ENCODE results near the gene ALG14.

ALG14 gene

DNA sequence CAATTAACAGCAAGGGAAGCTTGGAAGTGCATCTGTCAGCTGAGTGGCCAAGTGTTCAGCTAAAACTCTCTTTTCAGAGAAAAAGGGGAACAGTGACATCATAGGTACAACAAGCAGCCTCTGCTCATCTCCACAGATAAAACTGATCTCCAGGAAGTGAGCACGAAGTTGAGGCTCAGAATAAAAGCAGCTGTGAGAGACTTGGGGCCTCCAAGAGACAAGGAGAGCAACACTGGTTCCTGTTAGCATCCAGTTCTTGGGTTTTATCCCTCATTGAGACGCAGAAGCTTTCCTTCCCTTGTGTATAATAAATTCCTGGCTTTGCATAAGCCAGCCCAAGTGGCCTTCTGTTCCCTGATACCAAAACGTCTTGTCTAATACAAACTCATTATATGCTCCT, 125.9 kb downstream of the ALG14 start:
- CTCF ChIA-PET = interaction anchor here (0.6 to 1.9 kb wide), 2 partner anchors 93 to 95 kb away, joined by 3 to 8 read pairs; no protein-coding TSS in a partner anchor
- H3K4me3 ChIP-seq (ENCODE audit: low read depth, low read length) = no peak overlapping the region

DNA sequence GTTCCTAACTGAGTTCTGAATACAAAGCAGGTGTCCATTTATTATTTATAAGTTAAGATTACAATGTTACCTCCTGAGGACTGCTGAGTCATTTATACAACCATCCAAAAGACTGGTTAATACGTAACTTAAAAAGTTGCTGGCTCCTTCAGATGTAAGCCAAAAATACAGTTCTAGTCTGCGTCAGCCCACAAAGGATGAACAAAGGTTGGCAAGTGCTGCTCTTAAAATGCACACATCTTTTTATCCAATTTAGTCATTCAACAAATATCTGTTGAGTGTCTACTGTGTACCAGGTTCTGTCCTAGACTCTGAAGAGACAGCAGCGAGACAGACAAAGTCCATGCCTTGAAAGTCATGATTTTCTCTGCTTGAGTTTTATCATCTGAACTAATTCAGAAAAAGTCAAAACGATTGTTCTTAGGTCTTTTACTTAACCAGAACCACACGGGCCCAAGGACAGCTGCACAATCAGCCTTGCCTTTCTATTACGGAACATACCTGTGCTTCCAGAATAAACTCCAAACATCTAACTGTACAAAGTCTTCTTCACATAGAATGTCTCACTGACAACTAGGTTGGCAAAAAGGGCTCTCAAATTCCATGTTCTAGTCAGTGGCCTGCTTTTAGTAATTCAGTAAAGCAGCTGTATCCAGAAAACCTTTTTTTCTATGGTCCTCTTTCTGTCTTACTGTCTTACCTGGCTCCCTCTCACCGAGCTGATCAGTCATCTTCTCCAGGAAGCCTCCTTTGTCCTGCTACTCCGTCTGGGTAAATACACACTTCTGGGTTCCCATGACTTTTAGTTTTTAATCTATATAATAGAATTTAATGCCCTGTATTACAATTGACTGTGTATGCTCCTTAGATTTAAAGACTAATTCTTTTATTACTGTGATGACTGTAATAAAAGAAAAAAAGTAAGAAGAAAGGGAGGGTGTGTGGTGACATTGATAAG, 130.3 kb downstream of the ALG14 start:
- POLR2A ChIA-PET = no interaction called here
- no peak overlapping the region for H3K4me3 ChIP-seq (ENCODE audit: low read depth, low read length)
- H3K4me1 ChIP-seq (ENCODE audit: control insufficient read depth, insufficient read depth, low read length) = no peaks in the 10 kb centered on the region
- CTCF ChIA-PET = interaction anchor here (2.8 kb wide), 1 partner anchor 88 kb away, joined by 8 read pairs; no protein-coding TSS in a partner anchor
- no peaks in the 10 kb centered on the region for H3K36me3 ChIP-seq (ENCODE audit: control insufficient read depth in 2 of 2, insufficient read depth in 1 of 2, low read length in 2 of 2)
- no peak overlapping the region for H3K27ac ChIP-seq (ENCODE audit: extremely low read depth, low read depth, low read length)
- H3K9me3 ChIP-seq (ENCODE audit: control insufficient read depth, insufficient read depth, low read depth, low read length) = no peaks in the 10 kb centered on the region
- TF ChIP-seq ZNF548 (tag by site-specific recombination; IDR thresholded peaks at IDR 0.05) (no peak), ZEB2 (tag by site-specific recombination; IDR thresholded peaks at IDR 0.05) (no peak), ZNF202 (tag by site-specific recombination; IDR thresholded peaks at IDR 0.05; ENCODE audit: borderline replicate concordance) (no peak), SP7 (tag by site-specific recombination; IDR thresholded peaks at IDR 0.05) (no peak), ZNF664 (tag by site-specific recombination; IDR thresholded peaks at IDR 0.05) (no peak), ZNF654 (tag by site-specific recombination; IDR thresholded peaks at IDR 0.05; ENCODE audit: low read depth) (no peak), ZNF623 (tag by site-specific recombination; IDR thresholded peaks at IDR 0.05) (no peak), ZBTB8A (tag by site-specific recombination; IDR thresholded peaks at IDR 0.05) (no peak)
- TF ChIP-seq, protein P1, sequence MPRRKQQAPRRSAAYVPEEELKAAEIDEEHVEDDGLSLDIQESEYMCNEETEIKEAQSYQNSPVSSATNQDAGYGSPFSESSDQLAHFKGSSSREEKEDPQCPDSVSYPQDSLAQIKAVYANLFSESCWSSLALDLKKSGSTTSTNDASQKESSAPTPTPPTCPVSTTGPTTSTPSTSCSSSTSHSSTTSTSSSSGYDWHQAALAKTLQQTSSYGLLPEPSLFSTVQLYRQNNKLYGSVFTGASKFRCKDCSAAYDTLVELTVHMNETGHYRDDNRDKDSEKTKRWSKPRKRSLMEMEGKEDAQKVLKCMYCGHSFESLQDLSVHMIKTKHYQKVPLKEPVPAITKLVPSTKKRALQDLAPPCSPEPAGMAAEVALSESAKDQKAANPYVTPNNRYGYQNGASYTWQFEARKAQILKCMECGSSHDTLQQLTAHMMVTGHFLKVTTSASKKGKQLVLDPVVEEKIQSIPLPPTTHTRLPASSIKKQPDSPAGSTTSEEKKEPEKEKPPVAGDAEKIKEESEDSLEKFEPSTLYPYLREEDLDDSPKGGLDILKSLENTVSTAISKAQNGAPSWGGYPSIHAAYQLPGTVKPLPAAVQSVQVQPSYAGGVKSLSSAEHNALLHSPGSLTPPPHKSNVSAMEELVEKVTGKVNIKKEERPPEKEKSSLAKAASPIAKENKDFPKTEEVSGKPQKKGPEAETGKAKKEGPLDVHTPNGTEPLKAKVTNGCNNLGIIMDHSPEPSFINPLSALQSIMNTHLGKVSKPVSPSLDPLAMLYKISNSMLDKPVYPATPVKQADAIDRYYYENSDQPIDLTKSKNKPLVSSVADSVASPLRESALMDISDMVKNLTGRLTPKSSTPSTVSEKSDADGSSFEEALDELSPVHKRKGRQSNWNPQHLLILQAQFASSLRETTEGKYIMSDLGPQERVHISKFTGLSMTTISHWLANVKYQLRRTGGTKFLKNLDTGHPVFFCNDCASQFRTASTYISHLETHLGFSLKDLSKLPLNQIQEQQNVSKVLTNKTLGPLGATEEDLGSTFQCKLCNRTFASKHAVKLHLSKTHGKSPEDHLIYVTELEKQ (tag by site-specific recombination; IDR thresholded peaks at IDR 0.05; ENCODE audit: borderline replicate concordance) = no peak
- TF ChIP-seq, protein P2, sequence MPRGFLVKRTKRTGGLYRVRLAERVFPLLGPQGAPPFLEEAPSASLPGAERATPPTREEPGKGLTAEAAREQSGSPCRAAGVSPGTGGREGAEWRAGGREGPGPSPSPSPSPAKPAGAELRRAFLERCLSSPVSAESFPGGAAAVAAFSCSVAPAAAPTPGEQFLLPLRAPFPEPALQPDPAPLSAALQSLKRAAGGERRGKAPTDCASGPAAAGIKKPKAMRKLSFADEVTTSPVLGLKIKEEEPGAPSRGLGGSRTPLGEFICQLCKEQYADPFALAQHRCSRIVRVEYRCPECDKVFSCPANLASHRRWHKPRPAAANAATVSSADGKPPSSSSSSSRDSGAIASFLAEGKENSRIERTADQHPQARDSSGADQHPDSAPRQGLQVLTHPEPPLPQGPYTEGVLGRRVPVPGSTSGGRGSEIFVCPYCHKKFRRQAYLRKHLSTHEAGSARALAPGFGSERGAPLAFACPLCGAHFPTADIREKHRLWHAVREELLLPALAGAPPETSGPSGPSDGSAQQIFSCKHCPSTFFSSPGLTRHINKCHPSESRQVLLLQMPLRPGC (tag by site-specific recombination; IDR thresholded peaks at IDR 0.05) = no peak
- TF ChIP-seq, protein P3, sequence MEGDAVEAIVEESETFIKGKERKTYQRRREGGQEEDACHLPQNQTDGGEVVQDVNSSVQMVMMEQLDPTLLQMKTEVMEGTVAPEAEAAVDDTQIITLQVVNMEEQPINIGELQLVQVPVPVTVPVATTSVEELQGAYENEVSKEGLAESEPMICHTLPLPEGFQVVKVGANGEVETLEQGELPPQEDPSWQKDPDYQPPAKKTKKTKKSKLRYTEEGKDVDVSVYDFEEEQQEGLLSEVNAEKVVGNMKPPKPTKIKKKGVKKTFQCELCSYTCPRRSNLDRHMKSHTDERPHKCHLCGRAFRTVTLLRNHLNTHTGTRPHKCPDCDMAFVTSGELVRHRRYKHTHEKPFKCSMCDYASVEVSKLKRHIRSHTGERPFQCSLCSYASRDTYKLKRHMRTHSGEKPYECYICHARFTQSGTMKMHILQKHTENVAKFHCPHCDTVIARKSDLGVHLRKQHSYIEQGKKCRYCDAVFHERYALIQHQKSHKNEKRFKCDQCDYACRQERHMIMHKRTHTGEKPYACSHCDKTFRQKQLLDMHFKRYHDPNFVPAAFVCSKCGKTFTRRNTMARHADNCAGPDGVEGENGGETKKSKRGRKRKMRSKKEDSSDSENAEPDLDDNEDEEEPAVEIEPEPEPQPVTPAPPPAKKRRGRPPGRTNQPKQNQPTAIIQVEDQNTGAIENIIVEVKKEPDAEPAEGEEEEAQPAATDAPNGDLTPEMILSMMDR (tag by site-specific recombination; IDR thresholded peaks at IDR 0.05) = no peak

More for the DNA sequence above, 125.9 kb downstream of the ALG14 start:
- Histone ChIP-seq H3K36me3 (ENCODE audit: control insufficient read depth in 2 of 2, insufficient read depth in 1 of 2, low read length in 2 of 2) (no peaks in the 10 kb centered on the region), H3K27ac (ENCODE audit: extremely low read depth, low read depth, low read length) (no peak overlapping the region), H3K9me3 (ENCODE audit: control insufficient read depth, insufficient read depth, low read depth, low read length) (no peaks in the 10 kb centered on the region), H3K4me1 (ENCODE audit: control insufficient read depth, insufficient read depth, low read length) (peaks cover 8% of the 10 kb centered on the region)
- POLR2A ChIA-PET = interaction anchor here (0.8 kb wide), 1 partner anchor 23 kb away, joined by 3 read pairs; no protein-coding TSS in a partner anchor
- no peak for TF ChIP-seq ZNF221 (tag by site-specific recombination; IDR thresholded peaks at IDR 0.05; ENCODE audit: borderline replicate concordance)
- TF ChIP-seq ZNF248 (tag by site-specific recombination; IDR thresholded peaks at IDR 0.05) = no peak
- TF ChIP-seq ZNF658 (tag by site-specific recombination; IDR thresholded peaks at IDR 0.05) = no peak
- TF ChIP-seq, protein P4, sequence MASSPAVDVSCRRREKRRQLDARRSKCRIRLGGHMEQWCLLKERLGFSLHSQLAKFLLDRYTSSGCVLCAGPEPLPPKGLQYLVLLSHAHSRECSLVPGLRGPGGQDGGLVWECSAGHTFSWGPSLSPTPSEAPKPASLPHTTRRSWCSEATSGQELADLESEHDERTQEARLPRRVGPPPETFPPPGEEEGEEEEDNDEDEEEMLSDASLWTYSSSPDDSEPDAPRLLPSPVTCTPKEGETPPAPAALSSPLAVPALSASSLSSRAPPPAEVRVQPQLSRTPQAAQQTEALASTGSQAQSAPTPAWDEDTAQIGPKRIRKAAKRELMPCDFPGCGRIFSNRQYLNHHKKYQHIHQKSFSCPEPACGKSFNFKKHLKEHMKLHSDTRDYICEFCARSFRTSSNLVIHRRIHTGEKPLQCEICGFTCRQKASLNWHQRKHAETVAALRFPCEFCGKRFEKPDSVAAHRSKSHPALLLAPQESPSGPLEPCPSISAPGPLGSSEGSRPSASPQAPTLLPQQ (tag by site-specific recombination; IDR thresholded peaks at IDR 0.05) = no peak
- TF ChIP-seq ZNF629 (tag by site-specific recombination; IDR thresholded peaks at IDR 0.05) = no peak
- no peak for TF ChIP-seq ZNF768 (tag by site-specific recombination; IDR thresholded peaks at IDR 0.05)
- no peak for TF ChIP-seq KLF16 (tag by site-specific recombination; IDR thresholded peaks at IDR 0.05)
- no peak for TF ChIP-seq SCRT1 (tag by site-specific recombination; IDR thresholded peaks at IDR 0.05; ENCODE audit: borderline replicate concordance)
- TF ChIP-seq ZNF747 (tag by site-specific recombination; IDR thresholded peaks at IDR 0.05) = no peak
- no peak for TF ChIP-seq ZFP69B (tag by site-specific recombination; IDR thresholded peaks at IDR 0.05)
- TF ChIP-seq ZNF404 (tag by site-specific recombination; IDR thresholded peaks at IDR 0.05) = no peak
- TF ChIP-seq, protein P5, sequence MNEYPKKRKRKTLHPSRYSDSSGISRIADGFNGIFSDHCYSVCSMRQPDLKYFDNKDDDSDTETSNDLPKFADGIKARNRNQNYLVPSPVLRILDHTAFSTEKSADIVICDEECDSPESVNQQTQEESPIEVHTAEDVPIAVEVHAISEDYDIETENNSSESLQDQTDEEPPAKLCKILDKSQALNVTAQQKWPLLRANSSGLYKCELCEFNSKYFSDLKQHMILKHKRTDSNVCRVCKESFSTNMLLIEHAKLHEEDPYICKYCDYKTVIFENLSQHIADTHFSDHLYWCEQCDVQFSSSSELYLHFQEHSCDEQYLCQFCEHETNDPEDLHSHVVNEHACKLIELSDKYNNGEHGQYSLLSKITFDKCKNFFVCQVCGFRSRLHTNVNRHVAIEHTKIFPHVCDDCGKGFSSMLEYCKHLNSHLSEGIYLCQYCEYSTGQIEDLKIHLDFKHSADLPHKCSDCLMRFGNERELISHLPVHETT (tag by site-specific recombination; IDR thresholded peaks at IDR 0.05) = no peak
- TF ChIP-seq ZFP3 (tag by site-specific recombination; IDR thresholded peaks at IDR 0.05; ENCODE audit: low read depth) = no peak
- TF ChIP-seq ZNF830 (tag by site-specific recombination; IDR thresholded peaks at IDR 0.05; ENCODE audit: low read depth) = no peak
- TF ChIP-seq, protein P6, sequence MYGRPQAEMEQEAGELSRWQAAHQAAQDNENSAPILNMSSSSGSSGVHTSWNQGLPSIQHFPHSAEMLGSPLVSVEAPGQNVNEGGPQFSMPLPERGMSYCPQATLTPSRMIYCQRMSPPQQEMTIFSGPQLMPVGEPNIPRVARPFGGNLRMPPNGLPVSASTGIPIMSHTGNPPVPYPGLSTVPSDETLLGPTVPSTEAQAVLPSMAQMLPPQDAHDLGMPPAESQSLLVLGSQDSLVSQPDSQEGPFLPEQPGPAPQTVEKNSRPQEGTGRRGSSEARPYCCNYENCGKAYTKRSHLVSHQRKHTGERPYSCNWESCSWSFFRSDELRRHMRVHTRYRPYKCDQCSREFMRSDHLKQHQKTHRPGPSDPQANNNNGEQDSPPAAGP (tag by site-specific recombination; IDR thresholded peaks at IDR 0.05) = no peak
- TF ChIP-seq, protein P7, sequence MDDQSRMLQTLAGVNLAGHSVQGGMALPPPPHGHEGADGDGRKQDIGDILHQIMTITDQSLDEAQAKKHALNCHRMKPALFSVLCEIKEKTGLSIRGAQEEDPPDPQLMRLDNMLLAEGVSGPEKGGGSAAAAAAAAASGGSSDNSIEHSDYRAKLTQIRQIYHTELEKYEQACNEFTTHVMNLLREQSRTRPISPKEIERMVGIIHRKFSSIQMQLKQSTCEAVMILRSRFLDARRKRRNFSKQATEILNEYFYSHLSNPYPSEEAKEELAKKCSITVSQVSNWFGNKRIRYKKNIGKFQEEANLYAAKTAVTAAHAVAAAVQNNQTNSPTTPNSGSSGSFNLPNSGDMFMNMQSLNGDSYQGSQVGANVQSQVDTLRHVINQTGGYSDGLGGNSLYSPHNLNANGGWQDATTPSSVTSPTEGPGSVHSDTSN (CRISPR knock-in tag; IDR thresholded peaks at IDR 0.05) = no peak
- TF ChIP-seq ZNF701 (tag by site-specific recombination; IDR thresholded peaks at IDR 0.05) = no peak

All from HEK293 (cell line).